ENCODE results near the gene KRTAP4-5.

GRCh38 chr17:41126412-41126811 lies 23.2 kb downstream of the KRTAP4-5 start:
- TF ChIP-seq POLR2AphosphoS5 (IDR thresholded peaks at IDR 0.05) (no peak), CTCF (IDR thresholded peaks at IDR 0.05) (no peak), POLR2A (IDR thresholded peaks at IDR 0.05) (no peak)
